PFSK-1 (cell line): Measurements from ENCODE around the gene PIP5KL1.

Experiments used
- FOXP2 ChIP-seq: optimal IDR thresholded peaks from 2 replicates; pipeline ENCODE3; 2011; ENCODE audit warnings: borderline replicate concordance, control low read depth, inconsistent platforms; ENCODE audit not compliant: insufficient read depth; ENCODE audit errors: extremely low read length, extremely low read depth
- POLR2AphosphoS5 ChIP-seq: IDR thresholded peaks from 2 replicates; pipeline ENCODE4 v1.6.1; 2012; ENCODE audit warnings: low read depth, mild to moderate bottlenecking, control low read depth, low read length, moderate library complexity
- SIN3A ChIP-seq: IDR thresholded peaks from 2 replicates; pipeline ENCODE4 v1.6.1; 2012; ENCODE audit warnings: mild to moderate bottlenecking, low read length, moderate library complexity, borderline replicate concordance; ENCODE audit not compliant: insufficient read depth
- TAF1 ChIP-seq: IDR thresholded peaks from 2 replicates; pipeline ENCODE4 v1.6.1; 2012; ENCODE audit warnings: low read length, control low read depth, borderline replicate concordance; ENCODE audit not compliant: insufficient read depth
- TF ChIP-seq, protein P1 (sequence below), 2 experiments: IDR thresholded peaks; 2 replicates each; pipeline versions ENCODE4 v1.6.1 to v1.8.0; 2011 to 2012; ENCODE audit warnings: low read depth in 2 of 2, low read length in 2 of 2, control low read depth in 1 of 2, inconsistent platforms in 1 of 2, mild to moderate bottlenecking in 1 of 2, moderate library complexity in 1 of 2; ENCODE audit not compliant: insufficient read depth in 1 of 2

Gene PIP5KL1

DNA sequence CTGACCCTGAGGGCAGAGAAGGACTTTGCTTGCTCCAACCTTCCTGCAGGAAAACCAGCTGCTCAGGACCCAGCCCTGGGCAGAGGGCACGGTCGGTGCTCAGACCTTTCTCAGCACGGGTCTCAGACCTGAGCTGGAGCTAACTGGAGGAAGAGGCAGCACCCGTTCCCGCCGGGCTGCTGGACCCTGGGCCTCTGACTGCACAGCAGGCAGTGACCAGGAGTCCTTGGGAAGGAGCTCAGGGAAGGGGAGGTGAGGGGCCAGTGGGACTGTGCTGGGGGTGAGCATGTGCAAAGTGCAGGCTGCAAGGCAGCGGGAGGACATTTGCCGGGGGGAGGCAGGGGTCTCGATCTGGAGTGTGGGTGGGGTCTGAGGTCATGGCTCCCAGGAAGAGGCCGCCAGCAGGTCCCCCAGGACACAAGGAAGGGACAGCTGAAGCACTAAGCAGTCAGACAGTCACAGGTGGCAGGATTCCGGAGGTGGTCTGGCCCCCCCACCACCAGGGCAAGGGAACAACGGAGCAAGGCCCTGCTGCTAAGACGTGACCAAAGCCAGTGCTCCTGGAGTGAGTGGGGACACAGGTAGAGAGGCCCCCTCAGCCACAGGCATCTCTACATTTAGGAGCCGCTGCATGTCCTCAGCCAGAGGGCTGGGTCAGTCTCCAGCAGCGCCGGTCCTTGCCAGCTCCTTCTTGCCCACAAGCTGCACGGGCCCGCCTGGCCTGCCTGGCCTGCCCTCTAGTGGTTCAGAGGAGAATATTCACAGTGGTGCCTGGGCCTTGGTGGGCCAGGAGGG, 11.8 kb upstream of the PIP5KL1 start:
- no peak for TF ChIP-seq TAF1

DNA sequence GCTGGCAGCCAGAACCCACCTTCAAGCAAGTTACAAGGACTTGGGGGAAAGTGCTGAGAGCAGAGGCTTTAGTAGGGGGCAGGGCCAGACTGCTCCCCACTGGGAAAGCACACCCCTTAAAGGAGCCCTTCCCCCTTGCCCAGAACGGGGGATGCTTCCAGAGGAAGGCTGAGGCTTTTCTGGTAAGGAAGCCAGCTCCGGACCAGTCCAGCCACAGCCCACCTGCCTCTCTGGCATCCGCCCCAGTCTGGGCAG, 11.3 kb upstream of the PIP5KL1 start:
- TF ChIP-seq, protein P1, sequence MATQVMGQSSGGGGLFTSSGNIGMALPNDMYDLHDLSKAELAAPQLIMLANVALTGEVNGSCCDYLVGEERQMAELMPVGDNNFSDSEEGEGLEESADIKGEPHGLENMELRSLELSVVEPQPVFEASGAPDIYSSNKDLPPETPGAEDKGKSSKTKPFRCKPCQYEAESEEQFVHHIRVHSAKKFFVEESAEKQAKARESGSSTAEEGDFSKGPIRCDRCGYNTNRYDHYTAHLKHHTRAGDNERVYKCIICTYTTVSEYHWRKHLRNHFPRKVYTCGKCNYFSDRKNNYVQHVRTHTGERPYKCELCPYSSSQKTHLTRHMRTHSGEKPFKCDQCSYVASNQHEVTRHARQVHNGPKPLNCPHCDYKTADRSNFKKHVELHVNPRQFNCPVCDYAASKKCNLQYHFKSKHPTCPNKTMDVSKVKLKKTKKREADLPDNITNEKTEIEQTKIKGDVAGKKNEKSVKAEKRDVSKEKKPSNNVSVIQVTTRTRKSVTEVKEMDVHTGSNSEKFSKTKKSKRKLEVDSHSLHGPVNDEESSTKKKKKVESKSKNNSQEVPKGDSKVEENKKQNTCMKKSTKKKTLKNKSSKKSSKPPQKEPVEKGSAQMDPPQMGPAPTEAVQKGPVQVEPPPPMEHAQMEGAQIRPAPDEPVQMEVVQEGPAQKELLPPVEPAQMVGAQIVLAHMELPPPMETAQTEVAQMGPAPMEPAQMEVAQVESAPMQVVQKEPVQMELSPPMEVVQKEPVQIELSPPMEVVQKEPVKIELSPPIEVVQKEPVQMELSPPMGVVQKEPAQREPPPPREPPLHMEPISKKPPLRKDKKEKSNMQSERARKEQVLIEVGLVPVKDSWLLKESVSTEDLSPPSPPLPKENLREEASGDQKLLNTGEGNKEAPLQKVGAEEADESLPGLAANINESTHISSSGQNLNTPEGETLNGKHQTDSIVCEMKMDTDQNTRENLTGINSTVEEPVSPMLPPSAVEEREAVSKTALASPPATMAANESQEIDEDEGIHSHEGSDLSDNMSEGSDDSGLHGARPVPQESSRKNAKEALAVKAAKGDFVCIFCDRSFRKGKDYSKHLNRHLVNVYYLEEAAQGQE (IDR thresholded peaks at IDR 0.05; ENCODE audit: insufficient read depth in 1 of 2, low read depth in 2 of 2, low read length in 2 of 2): no peak
- TF ChIP-seq TAF1 (no peak), FOXP2 (no peak), SIN3A (no peak), POLR2AphosphoS5 (no peak)

DNA sequence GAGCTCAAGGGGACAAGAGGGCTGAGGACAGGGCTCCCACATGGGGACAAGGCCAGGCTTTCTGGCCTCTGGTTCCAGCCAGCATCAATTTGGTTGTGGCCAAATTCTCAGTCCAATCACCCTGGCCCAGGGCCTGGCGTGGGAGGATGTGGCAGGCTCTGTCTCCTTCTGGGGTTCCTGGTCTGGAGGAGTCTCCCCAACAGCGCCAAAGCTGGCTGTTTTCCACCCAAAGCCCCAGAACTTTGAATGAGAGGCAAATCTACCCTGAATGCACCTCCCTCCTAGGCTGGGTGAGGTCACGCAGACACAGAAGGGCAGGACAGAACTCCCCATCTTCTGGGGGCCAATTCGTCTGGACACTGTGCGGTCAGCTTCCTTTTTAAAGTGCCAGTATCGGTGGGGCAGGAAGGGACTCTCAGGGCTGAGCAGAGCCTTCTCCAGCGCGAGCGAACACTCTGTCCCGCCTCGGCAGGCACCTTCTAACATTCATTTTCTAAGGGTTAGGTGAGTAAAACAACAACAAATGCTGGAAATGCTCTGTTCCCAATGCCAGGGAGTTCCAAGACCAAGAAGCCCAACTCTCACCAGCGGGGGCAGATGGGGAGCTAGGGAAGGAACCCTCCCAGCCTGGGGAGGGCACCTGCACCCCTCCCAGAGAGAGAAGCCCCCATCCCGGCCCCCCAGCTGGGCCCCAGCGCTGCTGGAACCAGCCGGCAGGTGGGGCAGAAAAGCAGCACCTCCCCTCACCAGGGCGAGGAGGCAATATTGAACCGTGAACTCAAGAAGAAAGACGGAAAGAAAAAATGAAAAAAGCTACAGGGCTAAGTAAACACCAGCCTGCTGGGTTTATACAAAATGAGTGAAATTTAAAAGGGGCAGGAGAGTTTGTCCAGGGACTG, 10.7 kb upstream of the PIP5KL1 start:
- TF ChIP-seq, protein P1 (IDR thresholded peaks at IDR 0.05; ENCODE audit: insufficient read depth in 1 of 2, low read depth in 2 of 2, low read length in 2 of 2): no peak
- TF ChIP-seq POLR2AphosphoS5 (no peak), SIN3A (no peak), FOXP2 (no peak), TAF1 (no peak)

DNA sequence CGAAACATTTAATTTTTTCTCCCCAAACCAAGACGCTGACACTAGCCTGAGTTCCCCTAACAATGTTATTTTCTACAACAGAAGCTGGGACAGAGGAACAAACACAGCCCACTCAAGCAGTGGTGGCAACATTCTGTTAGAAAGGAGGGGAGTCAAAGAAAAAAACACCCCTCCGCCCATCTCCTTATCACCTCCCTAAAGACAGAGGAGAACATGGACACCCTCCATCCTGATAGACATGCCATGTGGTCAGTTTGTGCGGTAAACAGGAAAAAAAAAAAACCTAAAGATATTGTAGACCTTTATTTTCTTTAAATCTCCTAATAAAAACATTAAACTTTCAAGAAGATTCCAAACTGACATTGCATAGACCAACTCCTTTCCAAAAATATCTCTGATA, 10.0 kb upstream of the PIP5KL1 start:
- no peak for TF ChIP-seq FOXP2
- TF ChIP-seq POLR2AphosphoS5: no peak
- TF ChIP-seq SIN3A: no peak
- no peak for TF ChIP-seq TAF1
- TF ChIP-seq, protein P1 (IDR thresholded peaks at IDR 0.05; ENCODE audit: insufficient read depth in 1 of 2, low read depth in 2 of 2, low read length in 2 of 2): no peak

DNA sequence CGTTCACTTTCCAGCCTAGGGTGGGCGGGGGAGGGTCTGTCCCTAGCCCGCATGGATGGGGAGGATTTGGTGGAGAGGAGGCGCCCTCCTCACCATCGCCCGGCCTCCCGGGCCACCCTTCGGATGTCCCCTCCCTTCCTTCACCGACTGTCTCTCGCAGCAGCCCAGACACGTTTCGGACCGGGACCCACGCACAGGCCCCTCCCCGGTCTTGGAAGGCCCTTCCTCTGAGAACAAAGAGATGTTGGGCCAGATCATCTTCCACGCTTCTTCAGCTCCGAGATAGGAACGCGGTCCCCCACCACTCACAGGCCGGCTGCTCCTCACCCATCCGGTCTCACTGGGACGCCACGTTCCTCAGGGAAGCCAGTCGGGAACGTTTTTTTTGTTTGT, 7.7 kb upstream of the PIP5KL1 start:
- TF ChIP-seq FOXP2: no peak
- TF ChIP-seq TAF1: no peak
- TF ChIP-seq, protein P1 (IDR thresholded peaks at IDR 0.05; ENCODE audit: insufficient read depth in 1 of 2, low read depth in 2 of 2, low read length in 2 of 2): no peak
- no peak for TF ChIP-seq SIN3A
- no peak for TF ChIP-seq POLR2AphosphoS5
